NCI-H446 treated with DMSO at 0.1 percent for 48 hours (cell line): ENCODE measurements around the gene HSFY1.
"Not testable (repeated sequence)": the region's sequence is repeated elsewhere in the genome, so short reads cannot be mapped to it uniquely, and the experiment has no call there.

ENCODE experiments used
- DNase-seq: peaks from one replicate; lab custom pipeline; 2025; lab: John Stamatoyannopoulos, UW

The HSFY1 gene

GRCh38 chrY:18546420-18546819, at the start of gene HSFY1:
Gene HSFY1, plus strand, starts transcription at chrY:18546720. Its CDS starts 68 bp downstream, at chrY:18546788.
- not testable (repeated sequence) for DNase-seq

GRCh38 chrY:18504266-18504665, 42.3 kb upstream of the HSFY1 start:
- not testable (repeated sequence) for DNase-seq

- not testable (repeated sequence) for DNase-seq
These were observed 15.4 kb upstream of the HSFY1 start for GRCh38 chrY:18530995-18531655.

- not testable (repeated sequence) for DNase-seq
These were observed 7.6 kb upstream of the HSFY1 start for GRCh38 chrY:18538952-18539351.

- DNase-seq, result not testable (repeated sequence)
These were observed 6.6 kb downstream of the HSFY1 start for GRCh38 chrY:18553132-18553531.

GRCh38 chrY:18565915-18566314, 19.4 kb downstream of the HSFY1 start:
- DNase-seq, result not testable (repeated sequence)
